NB4 (cell line): ENCODE measurements around the gene ZNF440.
"Not testable (repeated sequence)": the region's sequence is repeated elsewhere in the genome, so short reads cannot be mapped to it uniquely, and the experiment has no call there.

Source experiments
- DNase-seq: peaks from one replicate; pipeline ENCODE4 v3.0.0; 2010; ENCODE audit warnings: low read depth
- H3K4me3 ChIP-seq: one replicate; pipeline ENCODE4 v1.5.1; 2011; ENCODE audit warnings: mild to moderate bottlenecking, low read depth, low read length, moderate library complexity
- CTCF ChIP-seq: IDR thresholded peaks from one replicate; pipeline ENCODE4 v1.5.1; 2012; ENCODE audit warnings: low read depth, low read length
- MAX ChIP-seq: IDR thresholded peaks from 2 replicates; pipeline ENCODE4 v1.6.1; 2011; ENCODE audit warnings: low read depth, low read length
- MYC ChIP-seq: IDR thresholded peaks from 2 replicates; pipeline ENCODE4 v1.6.1; 2011; ENCODE audit warnings: low read depth, low read length
- POLR2A ChIP-seq: IDR thresholded peaks from 2 replicates; pipeline ENCODE4 v1.6.1; 2011; ENCODE audit warnings: mild to moderate bottlenecking; ENCODE audit not compliant: insufficient read length; ENCODE audit errors: extremely low read depth

The ZNF440 gene

GRCh38 chr19:11814700-11815035 lies 595 bp downstream of the ZNF440 start:
- peak overlapping the region; percentile 89 for H3K4me3 ChIP-seq
- TF ChIP-seq POLR2A (no peak), CTCF (no peak), MYC (no peak)
- DNase-seq, result peak; percentile 56

- no peak for TF ChIP-seq MYC
- TF ChIP-seq CTCF, result no peak
- no peak for TF ChIP-seq MAX
- no peak for TF ChIP-seq POLR2A
- no peak overlapping the region for H3K4me3 ChIP-seq
- no peak for DNase-seq
These were observed 7.5 kb downstream of the ZNF440 start for GRCh38 chr19:11821474-11822109.

- not testable (repeated sequence) for H3K4me3 ChIP-seq, DNase-seq
These were observed 15.1 kb downstream of the ZNF440 start for GRCh38 chr19:11828957-11829876.

GRCh38 chr19:11832253-11832912 lies 18.3 kb downstream of the ZNF440 start:
- DNase-seq, result no peak
- no peak for TF ChIP-seq MAX
- H3K4me3 ChIP-seq, result no peak overlapping the region

- TF ChIP-seq MAX (no peak), POLR2A (no peak), MYC (no peak), CTCF (no peak)
- no peak overlapping the region for H3K4me3 ChIP-seq
- no peak for DNase-seq
These were observed 19.5 kb downstream of the ZNF440 start for GRCh38 chr19:11833541-11833940.

GRCh38 chr19:11835626-11836066 lies 21.6 kb downstream of the ZNF440 start:
- DNase-seq, result not testable (repeated sequence)

GRCh38 chr19:11843722-11844121 lies 29.6 kb downstream of the ZNF440 start:
- TF ChIP-seq POLR2A (no peak), CTCF (no peak), MYC (no peak), MAX (no peak)
- DNase-seq, result no peak
- H3K4me3 ChIP-seq, result no peak overlapping the region

More at GRCh38 chr19:11835626-11836066, 21.6 kb downstream of the ZNF440 start:
- H3K4me3 ChIP-seq, result not testable (repeated sequence)

- not testable (repeated sequence) for DNase-seq, H3K4me3 ChIP-seq
These were observed 33.5 kb downstream of the ZNF440 start for GRCh38 chr19:11847615-11848014.
